IPS-NIHi7 (cell line): ENCODE data around the gene CHMP2A.

ENCODE experiments used
- DNase-seq: peaks from one replicate; pipeline ENCODE4 v3.0.0; 2012; ENCODE audit warnings: mixed read lengths; ENCODE audit errors: extremely low spot score

Gene CHMP2A

DNA sequence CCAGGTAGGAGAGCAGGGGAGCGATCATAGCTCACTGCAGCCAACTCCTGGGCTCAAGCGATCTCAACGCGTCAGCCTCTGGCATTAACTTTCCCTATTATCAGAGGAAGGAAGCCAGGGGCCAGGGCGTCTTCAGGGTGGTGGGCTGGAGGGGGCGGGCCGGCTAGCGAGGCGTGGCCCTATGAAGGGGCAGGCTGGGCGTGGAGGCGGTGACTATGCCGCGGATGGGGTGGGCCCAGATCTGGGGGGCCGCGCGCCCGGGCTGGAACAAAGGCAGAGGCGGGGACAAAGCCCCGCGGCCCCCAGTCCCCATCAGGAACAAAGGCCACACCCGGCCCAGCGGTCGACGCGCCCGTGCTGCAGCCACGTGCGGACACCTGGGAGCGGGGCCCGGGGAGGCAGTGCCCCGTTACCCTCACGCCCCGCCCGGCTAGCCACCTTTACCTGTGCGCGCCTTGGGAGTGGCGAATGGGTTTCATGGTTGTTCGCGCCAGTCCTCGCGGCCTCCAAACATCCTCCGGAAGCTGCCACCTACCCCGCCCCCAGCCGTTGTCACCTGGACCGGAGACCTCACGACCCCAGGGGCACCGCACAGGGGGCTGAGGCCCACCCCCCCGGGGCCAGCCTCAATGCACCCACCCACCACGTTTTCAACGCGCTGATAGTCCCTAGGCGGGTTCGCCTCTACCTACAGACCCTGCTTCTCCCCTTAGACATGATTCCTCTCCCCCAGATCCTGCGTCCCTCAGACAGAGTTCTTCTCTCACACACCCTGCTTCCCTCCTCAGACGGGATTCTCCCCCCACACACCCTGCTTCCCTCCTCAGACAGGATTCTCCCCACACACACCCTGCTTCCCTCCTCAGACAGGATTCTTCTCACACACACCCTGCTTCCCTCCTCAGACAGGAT, 16.4 kb downstream of the CHMP2A start:
- DNase-seq: peak; percentile 92

DNA sequence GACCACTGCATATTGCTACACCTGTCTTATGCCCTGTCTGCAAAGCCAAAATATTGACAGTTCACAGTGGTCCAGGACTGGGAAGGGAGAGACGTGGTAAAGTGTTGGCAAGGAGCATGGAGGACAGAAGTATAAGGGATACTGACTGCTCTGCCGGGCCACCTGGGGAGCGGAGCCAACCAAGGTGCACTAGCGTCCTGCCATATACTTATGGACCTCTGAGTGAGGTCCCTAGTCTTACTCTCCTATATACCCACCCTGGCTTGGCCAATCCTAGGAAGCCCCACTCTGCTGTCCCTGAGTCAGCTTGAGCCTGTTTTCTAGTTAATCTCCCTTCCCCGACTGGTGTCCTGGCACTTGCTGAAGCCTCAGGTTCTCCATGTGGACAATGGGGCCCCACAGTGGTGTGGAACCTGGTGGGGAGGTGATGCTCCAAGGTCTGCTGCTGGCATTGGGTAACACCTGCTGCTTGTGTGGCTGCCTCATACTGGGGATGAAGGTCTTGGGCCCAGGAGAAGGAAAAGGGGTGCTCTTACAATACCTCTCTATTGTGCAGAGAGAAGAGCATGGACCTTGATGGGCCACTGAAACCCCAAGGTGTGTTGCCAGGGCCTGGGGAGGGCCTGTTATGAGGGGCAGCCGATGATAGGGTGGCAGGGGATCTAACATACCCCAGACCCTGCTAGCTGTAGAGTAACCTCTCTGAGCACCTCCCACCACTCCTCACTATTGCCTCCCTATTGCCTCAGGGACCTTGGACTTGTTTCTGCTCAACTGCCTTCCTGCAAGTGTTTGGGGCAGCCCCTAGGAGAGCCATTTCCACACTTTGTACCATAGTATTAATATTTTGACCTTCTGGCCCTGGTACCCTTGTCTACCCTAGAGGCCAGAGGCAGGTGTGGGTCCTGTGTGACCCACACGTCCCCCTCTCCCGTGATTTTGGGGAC, 17.8 kb downstream of the CHMP2A start:
- DNase-seq: no peak

DNA sequence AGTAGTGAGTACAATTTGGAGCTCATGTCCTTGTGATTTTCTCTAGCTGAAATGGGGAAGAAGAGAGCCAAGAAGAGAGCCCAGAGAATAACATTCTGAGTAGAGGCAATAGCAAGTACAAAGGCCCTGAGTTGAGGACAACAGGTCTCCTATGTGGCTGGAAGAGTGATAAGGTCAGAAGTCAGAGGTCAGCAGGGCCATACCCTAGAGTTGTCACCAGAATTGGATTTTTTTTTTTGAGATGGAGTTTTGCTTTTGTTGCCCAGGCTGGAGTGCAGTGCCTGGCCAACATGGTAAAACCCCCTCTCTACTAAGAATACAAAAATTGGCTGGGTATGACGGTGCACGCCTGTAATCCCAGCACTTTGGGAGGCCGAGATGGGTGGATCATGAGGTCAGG, 19.0 kb downstream of the CHMP2A start:
- no peak for DNase-seq

DNA sequence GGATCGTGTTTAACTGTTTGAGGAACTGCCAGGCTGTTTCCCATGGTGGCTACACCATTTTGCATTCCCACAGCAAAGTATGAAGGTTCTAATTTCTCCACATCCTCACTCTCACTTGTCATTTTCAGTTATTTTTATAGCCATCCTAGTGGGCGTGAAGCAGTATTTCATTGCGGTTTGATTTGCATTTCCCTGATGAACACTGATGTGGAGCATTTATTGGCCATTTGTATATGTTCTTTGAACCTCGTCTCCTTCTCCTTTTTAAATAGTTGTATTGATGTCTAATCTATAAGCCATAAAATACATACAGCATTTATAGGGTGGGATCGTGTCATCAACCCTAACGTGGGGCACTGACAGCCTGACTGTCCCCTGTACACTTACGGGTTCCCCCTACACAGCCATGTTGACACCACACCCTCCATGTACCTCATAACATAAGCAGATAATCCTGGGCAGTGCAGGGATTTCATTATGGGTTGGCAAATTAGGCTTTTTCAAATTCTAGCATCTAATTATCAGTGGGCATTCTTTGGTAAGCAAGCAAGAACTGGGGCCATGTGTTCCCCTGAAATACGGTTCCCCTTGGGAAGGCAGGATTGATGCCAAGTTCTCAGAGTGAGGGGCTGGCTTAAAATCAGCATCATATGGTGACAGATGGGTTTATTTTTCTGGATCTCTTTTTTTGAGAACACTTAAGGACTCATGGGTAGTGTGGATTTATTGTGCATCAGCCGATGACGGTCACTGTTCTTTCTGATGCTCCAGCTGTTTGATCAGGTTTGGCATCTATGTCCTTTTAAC, 23.7 kb downstream of the CHMP2A start:
- DNase-seq: no peak

DNA sequence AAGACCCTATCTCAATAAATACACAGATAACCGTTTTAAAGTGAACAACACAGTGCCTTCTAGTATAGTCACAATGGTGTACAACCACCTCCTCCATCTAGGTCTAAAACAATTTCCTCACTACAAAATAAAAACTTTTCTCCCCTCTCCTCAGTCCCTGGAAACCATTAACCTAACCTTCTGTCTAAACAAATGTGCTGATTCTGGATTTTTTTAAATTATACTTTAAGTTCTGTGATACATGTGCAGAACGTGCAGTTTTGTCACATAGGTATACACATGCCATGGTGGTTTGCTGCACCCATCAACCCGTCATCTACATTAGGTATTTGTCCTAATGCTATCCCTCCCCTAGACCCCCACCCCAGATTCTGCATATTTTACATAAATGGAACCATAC, 25.5 kb downstream of the CHMP2A start:
- DNase-seq: no peak

DNA sequence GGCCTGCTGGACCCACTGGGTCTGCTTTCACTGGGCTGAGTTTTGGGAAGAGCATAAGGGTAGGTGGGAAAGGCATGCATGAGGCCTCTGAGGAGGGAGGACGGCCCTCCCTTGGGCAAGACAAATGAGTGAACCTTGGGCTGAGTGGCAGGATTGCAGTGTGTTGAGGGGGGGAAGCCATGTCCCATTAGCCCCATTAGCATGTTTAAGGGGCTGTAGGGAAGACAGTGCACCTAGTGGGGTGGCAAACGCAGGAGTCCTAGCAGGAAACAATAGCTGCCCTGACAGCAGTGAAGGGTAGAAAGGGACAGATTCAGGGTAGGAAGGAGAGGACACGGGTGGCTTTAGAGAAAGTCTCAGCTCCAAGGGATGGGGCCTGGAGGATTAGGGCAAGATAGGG, 32.2 kb downstream of the CHMP2A start:
- no peak for DNase-seq

DNA sequence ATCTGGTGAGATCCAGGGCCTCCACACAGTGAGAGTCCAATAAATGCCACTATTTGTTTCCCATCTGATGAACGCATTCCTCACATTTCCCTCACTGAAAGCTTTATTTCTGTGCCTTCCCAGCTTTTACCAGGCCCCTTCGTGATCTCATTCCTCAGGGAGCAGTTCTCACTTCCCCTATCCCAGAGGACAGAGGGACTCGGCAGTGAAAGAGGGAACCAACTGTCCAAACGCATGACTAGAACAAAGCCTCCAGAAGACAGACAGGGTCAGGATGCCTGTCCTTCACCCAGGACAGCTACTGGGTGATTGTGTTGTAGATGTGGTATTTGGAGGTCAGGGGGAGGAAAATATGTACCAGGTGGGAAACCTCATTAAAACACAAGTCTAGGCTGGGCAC, 33.3 kb downstream of the CHMP2A start:
- no peak for DNase-seq

DNA sequence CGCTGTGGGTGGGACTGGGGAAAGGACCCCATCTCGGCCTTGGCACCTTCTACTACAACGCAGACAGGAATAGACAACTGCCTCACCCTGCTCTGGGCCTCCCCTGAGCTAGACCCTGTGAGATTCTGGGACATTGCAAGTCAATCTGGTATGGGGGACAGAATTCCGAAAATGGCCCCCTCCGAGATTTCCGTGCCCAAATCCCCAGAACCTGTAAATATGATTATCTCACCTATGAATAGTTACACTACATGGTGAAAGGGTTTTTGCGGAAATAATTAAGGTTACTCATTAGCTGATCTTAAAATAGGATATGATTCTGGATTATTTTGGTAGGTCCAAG, 34.7 kb downstream of the CHMP2A start:
- no peak for DNase-seq

DNA sequence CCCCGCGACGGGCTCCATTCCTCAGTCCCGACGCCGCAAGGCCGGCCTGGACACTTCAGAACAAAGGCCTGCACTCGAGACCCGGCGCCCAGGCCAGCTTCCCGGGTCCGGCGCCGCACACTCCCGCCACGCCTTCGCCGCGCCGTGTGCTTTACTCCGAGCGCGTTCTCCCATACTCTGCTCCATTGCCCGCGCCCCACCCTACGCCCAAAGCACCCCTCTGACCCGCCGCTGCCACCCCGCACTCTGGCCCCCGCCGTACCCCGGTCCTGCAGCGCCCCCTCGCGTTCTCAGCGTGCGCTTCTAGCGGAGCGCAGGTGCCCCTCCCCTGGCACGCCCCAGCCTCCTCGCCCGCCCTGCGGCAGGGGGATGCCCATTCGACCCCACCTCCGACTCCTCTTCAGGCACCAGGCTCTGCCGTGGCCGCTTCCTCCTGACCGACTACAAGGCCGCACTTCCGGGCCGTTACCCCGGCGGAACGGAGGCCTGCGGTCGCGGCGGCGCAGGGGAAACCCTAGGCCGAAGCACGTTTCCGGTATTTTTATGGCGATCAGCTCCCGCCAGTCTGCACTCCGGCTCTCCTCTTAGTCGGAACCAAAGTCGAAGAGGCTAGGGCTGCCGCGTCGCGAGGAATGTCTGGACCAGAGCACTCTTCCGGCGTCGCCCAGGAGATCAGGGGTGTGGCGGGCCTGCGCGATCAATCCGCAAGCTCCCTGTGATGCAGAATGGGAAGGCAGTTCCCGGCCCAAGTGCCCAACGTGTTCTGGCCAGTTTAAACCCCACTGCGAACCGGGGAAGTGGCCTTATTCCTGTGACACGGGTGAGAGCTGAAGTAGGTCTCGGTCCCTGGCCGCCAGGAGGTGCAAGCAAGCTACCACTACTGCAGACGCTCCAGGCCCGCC, 35.3 kb downstream of the CHMP2A start, which contains the start of gene ZBTB45:
Gene ZBTB45 (minus strand): TSS at position 456 of the 902 bp plus-strand sequence. CDS start 2,137 bp downstream, outside the sequence.
- DNase-seq: peak; percentile 84

DNA sequence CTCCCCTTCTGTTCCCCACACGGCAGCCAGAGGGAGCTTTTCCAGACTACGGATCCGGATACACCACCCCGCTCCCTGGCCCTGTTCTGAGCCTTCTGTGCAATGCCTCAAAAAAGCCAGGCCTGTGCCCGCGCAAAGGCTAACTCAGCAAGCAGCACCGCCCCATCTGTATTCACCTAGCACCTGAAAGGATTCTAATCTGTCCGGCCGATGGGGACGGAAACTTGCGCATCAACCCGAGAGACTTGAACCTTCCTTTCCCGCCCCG, 35.9 kb downstream of the CHMP2A start:
- peak; percentile 74 for DNase-seq

DNA sequence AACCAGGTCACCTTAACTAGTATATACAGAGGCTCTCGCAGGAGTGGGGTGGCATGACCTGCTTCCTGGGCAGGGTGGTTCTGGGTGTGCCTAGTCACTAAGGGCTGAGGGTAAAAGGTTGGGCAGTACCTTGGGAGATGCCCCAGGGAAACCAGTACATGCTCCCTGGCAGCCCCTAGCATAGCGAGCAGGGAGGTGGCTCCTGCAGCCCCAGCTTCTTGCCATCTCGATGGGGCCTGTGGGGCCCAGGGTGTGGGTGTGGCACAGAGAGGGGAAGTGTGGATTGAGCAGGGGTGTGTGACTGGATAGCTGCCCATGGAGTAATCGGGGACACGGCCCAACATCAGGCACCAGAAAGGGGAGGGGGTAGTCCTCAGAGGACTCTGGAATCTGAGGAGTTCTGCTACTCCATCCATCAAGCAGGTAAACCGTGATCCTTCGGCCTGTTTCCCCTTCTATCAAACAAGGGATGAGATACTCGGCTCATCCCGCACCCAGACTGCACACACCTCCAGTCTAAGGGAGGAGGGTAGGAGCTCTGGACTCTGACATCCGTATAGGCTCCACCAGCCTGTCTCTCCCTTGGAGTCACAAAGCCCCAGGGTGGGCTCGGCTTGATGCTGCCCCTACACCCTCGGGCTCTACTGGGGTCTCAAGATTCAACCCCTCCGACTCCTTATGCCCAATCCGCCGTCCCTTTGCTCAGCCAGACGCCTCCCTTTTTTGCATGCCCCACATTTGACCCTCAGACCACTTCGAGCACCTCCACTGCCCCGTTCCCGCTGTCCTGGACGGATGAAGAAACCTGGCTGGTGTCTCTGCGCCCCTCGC, 36.4 kb downstream of the CHMP2A start:
- no peak for DNase-seq

DNA sequence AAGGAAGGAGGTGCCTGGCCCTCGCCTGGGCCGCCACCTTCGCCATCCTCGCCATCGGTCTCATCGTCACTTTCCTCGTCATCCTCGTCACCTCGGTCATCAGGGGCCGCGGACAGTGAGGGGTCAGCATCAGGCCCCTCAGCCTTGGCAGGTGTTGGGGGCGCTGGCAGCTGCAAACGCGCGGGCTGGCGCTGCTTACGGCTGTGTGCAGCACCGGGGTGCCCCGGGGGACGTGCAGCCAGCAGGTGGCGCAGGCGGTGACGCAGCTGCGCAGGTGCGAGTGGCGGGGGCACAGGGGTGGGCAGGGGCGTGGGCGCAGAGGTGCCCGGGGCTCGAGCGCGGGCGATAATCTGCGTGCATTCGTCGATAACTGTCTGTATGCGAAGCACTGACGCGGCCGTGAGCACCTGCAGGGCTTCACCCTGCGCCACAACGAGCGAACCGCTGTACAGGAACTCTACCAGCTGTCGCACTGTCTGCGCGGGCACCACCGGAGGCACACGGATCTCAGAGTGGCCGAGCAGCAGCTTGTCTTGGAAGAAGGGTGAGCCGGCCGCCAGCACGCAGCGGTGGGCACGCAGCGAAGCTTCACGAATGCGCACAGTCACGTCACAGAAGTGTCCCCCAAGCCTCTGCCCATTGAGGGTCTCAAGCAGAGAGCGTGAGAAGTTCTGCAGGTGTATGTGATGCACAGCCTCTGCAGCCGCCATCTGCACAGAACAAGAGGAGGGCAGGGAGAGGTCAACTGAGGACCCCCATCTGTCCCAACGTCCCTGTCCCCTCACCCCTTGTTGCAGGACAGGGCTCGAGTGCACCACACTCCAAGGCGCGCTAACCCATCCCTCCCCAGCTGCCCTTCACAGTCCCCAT, 37.7 kb downstream of the CHMP2A start:
- DNase-seq: no peak

DNA sequence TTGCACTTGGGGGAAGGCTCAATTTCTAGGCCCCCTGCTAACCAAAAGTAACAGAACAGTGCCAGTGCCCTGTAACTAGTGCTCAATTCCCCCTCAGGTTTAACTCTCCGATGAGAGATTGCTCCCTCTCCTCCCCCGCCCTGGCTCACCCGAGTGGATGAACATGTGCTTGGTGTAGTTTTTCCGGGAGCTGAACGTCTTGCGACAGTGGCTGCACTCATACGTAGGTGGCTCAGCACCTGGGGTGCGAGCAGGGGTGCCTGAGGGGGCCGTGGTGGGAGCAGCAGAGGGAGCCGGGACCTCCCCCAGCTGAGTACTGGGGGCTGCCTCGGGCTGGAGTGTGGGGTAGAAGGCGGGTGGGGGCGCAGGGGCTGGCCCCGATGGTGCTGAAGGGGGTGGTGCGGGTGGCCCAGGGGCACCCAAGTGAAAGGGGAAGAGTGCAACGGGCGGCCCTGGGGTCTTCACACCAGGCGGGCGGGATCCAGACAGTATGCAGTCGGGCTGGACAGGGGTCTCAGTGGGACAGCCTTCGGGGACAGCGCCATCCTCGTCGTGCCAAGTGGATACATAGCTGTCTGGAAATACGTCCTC, 38.6 kb downstream of the CHMP2A start:
- DNase-seq: no peak

DNA sequence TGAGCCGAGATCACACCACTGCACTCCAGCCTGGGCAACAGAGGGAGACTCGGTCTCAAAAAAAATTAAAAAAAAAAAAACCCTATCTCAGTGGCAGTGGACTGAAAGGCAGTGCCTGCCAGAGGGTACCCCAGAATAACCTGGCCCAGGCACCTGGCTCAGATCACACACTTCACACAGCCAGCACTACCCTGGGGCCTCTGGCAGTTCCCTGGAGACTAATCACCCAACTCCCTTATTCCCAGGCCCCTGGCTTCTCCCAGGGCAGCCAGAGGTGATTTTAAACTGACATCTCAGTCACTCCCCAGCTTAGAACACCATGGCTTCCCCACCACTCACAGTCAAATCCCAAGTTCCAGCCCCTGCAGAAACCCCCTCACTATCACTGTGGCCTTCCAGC, 39.6 kb downstream of the CHMP2A start:
- DNase-seq: no peak

DNA sequence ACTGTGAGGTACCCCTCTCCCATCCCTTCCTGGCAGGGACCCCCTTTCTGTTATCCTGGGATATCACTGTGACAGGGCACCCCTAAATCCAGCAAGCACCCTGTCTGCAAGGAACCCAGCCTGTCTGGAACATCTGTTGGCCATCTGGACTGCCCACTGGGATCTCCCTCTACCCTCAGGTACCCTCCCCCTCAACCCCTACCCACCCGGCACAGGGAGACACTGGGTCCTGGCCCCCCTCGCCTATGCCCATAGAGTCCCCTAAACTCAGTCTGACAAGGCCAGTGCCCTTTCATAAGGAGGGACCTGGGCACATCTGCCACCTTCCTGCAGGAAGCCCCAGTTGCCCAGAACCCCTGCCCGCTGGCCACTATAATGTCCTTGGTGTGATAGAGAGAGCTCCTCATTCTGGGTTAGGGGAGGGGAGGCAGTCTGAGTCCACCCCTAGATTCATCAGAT, 40.3 kb downstream of the CHMP2A start:
- DNase-seq: no peak

DNA sequence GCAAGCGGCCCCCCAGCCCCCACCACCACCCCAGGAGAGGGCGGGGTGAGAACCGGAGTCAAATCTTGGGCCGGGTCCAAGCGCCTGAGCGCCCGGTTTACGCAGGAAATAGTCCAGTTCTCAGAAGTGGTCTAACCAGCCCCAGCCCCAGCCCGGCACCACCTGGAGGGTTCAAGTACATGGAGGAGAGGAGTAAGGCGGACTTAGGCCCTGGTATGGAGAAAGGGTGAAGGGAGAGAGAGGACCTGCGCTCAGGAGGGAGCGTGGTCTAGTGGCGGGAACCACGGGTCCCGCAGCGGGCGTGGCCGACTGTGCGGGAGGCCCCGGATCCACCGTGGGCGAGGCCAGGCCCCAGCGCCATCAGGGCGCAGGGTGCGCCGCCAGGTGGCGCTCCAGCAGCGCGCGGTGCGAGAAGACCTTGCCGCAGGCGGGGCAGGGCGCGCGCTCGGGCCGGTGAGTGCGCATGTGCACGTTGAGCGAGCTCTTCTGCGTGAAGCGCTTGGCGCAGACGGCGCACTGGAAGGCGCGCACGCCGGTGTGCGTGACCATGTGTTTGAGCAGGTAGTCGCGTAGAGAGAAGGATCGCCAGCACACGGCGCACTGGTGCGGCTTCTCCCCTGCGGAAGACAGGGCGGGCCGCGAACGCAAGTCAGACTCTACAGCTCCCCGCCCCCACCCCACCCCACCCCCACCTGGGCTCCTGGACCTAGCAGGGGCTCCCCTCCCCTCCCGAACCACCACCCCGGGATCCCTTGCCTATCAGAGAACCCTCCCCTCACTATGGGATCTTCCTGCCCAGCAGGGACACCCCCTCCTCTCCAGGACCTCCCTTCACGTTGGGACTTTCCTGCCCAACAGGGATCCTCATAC, 41.0 kb downstream of the CHMP2A start:
- DNase-seq: peak; percentile 97

DNA sequence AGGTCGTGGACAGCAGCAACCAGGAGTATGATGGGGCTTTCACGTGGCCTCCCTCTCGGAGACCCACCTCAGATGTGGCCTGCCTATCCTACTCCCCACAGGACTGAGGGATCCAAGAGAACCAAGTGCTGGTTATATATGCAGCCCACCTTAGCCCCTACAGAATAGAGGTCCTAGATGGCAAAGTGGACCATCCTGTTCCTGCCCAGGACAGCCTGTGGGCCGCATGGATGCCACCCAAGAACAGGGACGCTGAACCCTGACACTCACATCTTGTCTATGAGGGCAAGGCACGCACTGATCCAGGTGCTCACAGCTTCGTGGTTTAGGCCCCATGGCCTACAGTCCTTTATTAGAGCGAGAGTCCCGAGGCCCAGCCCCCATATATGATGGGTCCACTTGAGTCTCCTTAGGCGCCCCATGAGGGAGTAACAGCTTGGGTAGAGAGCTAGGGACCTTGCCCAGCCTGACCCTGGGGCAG, 41.7 kb downstream of the CHMP2A start:
- no peak for DNase-seq
